Measurements from ENCODE around the gene RAB11FIP4.

Gene RAB11FIP4

DNA sequence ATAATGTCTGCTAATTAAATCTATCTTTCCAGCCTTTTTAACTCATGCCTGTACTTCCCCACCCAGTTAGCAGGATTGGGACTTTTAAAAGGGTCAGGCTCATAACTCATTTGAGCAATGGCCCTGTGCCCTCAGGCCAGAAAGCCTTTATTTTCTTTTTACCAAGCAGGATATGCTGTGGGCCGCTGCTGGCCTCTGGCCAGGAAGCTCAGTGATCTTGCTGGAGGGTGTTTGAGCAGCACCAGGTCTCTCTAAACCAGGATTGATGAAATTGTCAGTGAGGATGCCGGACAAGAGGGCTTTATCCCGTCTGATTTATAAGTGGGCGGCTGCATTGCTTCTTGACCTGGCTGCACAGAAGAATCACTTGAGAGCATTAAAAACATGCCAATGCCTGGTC, 187.8 kb downstream of the RAB11FIP4 start:
- DNase-seq, result no peak

- DNase-seq, result no peak
Observed at GRCh38 chr17:31580316-31580705, 188.8 kb downstream of the RAB11FIP4 start.

DNA sequence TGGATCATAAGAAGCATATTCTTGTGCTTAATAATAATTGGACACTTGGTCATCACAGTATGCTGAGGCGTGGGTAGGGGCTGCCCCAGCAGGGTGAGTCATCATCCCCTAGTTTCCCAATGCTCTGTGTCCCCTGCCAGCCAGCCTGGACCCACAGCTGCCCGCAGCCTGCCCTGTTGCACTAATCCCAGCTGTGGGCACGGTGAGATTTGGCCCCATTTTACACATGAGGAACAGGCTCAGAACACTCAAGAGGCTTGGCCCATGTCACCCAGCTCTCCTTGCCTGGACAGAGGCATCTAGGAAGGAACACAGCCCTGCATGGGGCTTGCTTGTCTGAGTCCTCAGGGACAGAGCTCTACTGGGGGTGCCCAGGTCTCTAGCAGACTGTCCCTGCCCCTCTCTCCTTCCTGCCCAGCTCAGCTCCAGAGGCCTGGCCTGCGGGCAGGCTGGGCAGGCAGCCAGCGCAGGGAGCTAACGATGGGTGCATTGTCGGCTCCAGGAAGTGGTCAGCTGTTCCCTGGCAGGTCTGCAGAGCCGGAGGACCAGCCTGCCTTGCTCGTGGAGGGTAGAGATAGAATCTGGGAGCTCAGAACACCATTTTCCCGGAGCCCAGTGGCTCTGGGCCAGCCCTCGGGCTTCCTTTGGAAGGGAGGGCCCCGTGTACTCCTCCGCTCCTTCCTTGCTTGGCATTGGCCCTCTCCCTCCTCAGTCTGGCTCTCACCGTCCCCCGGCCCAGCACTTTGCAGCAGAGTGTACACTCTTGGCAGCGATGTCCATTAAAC, 189.4 kb downstream of the RAB11FIP4 start:
- no peak for DNase-seq

- DNase-seq, result no peak
Observed at GRCh38 chr17:31581491-31581890, 190.0 kb downstream of the RAB11FIP4 start.

DNA sequence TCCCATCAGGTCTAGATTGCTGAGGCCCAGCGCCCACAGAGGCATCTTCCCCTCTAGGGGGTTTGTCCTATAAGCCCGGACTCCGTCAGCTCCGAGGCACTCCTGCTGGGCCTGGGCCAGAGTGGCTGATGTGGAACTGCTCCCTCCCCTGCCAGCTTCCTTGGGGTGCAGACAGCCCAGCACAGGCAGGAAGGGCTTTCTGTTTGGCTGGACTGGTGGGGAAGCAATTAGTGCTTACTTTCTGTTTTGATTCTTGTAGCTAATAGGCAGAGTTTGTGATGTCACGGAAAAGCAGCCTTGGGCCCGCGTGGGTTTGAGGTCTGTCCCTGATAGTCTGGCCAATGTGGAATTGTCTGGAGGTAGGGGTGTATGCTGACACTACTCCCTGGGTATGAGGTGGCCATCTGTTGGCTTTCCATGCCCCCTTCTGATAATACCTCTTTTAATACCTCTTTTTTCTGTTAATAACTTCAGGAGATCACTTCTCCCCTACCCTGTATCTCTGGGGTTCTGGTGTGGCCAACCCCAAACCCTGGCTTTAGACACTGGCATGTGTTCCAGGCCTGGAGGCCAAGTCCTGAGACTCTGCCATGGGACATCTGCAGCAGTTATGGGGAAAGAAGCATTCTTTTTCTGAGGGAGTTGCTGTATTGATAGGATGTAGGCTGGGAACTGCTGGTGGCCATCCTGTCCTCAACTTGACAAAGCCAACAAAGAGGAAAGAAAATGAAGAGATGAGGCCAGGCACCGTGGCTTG, 190.9 kb downstream of the RAB11FIP4 start:
- DNase-seq, result no peak

DNA sequence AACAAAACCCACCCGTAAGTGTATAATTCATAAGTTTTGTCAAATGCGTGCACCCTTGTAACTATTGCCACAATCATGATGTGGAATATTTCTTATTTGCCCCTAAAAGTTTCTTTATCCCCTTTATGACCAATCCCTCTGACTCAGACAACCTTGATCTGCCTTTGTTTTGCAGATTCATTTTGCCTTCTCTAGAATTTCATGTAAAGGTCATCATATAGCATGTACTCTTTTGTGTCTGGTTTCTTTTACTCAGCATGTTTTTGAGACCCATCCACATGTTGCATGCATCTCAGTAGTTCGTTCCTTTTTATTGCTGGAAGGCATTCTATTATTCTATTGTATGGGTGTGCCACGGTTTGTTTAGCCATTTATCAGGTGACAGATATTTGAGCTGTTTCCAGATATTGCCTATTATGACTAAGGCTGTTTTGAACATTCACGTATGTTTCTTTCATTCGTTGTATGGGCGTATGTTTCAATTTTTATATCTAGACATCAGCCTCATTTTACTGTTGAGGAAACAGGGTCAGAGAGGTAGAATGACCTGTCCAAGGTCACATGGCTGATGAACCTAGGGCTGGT, 192.4 kb downstream of the RAB11FIP4 start:
- no peak for DNase-seq

- no peak for DNase-seq
Observed at GRCh38 chr17:31584438-31585279, 193.2 kb downstream of the RAB11FIP4 start.

GRCh38 chr17:31585280-31585630, 193.8 kb downstream of the RAB11FIP4 start:
- no peak for DNase-seq

GRCh38 chr17:31586946-31587345, 195.5 kb downstream of the RAB11FIP4 start:
- no peak for DNase-seq

DNA sequence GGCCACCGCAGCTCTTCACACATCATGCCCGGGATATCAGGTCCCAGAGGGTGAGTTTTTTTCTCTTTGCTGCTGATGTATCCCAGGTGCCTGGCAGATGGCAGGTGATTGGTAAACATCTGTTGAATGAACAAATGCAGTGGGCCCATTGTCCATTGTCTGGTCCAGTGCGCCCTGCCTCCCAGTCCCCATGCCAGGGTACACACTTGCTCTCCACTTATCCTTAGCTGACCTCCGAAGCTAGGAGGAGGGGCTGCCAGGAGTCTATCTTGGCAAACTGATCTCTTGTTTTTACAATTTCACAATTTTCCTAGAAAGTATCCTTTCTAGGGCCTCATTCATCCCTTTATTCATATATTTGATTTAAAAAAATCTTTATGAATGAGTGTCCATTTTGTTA, 196.0 kb downstream of the RAB11FIP4 start:
- DNase-seq, result no peak
